ENCODE data around the gene MAGI2. TPM values are rescaled to one million over a fixed set of nuclear protein-coding genes. Genes with fewer than 3 reads are reported as not detected.

The MAGI2 gene
- total RNA-seq, 4 donors from 2014 or later: 0.98 to 4.8 (median 2.5) TPM

- TF ChIP-seq EP300 (IDR thresholded peaks at IDR 0.05) (no peak), POLR2AphosphoS5 (IDR thresholded peaks at IDR 0.05) (no peak), POLR2A (IDR thresholded peaks at IDR 0.05) (no peak), CTCF (IDR thresholded peaks at IDR 0.05) (no peak)
- Histone ChIP-seq H3K9me3 (no peaks in the 10 kb centered on the region), H3K4me3 (no peak overlapping the region), H3K27ac (no peak overlapping the region), H3K27me3 (no peaks in the 10 kb centered on the region), H3K4me1 (no peaks in the 10 kb centered on the region), H3K36me3 (no peaks in the 10 kb centered on the region)
- no peak for DNase-seq (ENCODE audit: low spot score in 2 of 2)
- 90% methylated on average over 2 of the region's 2 CpGs for WGBS
Observed at GRCh38 chr7:79221211-79221610, 232.3 kb downstream of the MAGI2 start.

- no peaks in the 10 kb centered on the region for H3K36me3 ChIP-seq
- TF ChIP-seq POLR2AphosphoS5 (IDR thresholded peaks at IDR 0.05) (no peak), EP300 (IDR thresholded peaks at IDR 0.05) (no peak), CTCF (IDR thresholded peaks at IDR 0.05) (no peak), POLR2A (IDR thresholded peaks at IDR 0.05) (no peak)
- H3K27ac ChIP-seq: no peak overlapping the region
- H3K4me1 ChIP-seq: no peaks in the 10 kb centered on the region
- H3K4me3 ChIP-seq: no peak overlapping the region
- no peaks in the 10 kb centered on the region for H3K9me3 ChIP-seq
- no peak for DNase-seq (ENCODE audit: low spot score in 2 of 2)
- no peaks in the 10 kb centered on the region for H3K27me3 ChIP-seq
- WGBS: 88% methylated on average over 5 of the region's 5 CpGs
Observed at GRCh38 chr7:79217976-79218626, 235.4 kb downstream of the MAGI2 start.

GRCh38 chr7:79217468-79217867 lies 236.0 kb downstream of the MAGI2 start:
- no peak overlapping the region for H3K27ac ChIP-seq
- no peak for DNase-seq (ENCODE audit: low spot score in 2 of 2)

GRCh38 chr7:79216236-79216635 lies 237.2 kb downstream of the MAGI2 start:
- DNase-seq (ENCODE audit: low spot score in 2 of 2): no peak
- WGBS: 86% methylated on average over 3 of the region's 4 CpGs
- no peak overlapping the region for H3K27ac ChIP-seq
- H3K27me3 ChIP-seq: no peaks in the 10 kb centered on the region
- no peak overlapping the region for H3K4me3 ChIP-seq
- TF ChIP-seq EP300 (IDR thresholded peaks at IDR 0.05) (no peak), POLR2A (IDR thresholded peaks at IDR 0.05) (no peak), CTCF (IDR thresholded peaks at IDR 0.05) (no peak), POLR2AphosphoS5 (IDR thresholded peaks at IDR 0.05) (no peak)
- H3K4me1 ChIP-seq: no peaks in the 10 kb centered on the region
- no peaks in the 10 kb centered on the region for H3K9me3 ChIP-seq
- no peaks in the 10 kb centered on the region for H3K36me3 ChIP-seq

More at GRCh38 chr7:79217468-79217867, 236.0 kb downstream of the MAGI2 start:
- TF ChIP-seq EP300 (IDR thresholded peaks at IDR 0.05) (no peak), POLR2AphosphoS5 (IDR thresholded peaks at IDR 0.05) (no peak), POLR2A (IDR thresholded peaks at IDR 0.05) (no peak), CTCF (IDR thresholded peaks at IDR 0.05) (no peak)
- Histone ChIP-seq H3K9me3 (no peaks in the 10 kb centered on the region), H3K36me3 (no peaks in the 10 kb centered on the region), H3K4me1 (no peaks in the 10 kb centered on the region), H3K4me3 (no peak overlapping the region), H3K27me3 (no peaks in the 10 kb centered on the region)

- no peak for DNase-seq (ENCODE audit: low spot score in 2 of 2)
- WGBS: 80% methylated on average over 1 of the region's 1 CpG
- no peaks in the 10 kb centered on the region for H3K36me3 ChIP-seq
- no peak overlapping the region for H3K27ac ChIP-seq
- no peaks in the 10 kb centered on the region for H3K4me1 ChIP-seq
- no peak for TF ChIP-seq POLR2AphosphoS5 (IDR thresholded peaks at IDR 0.05)
- TF ChIP-seq EP300 (IDR thresholded peaks at IDR 0.05): no peak
- TF ChIP-seq CTCF (IDR thresholded peaks at IDR 0.05): no peak
- TF ChIP-seq POLR2A (IDR thresholded peaks at IDR 0.05): no peak
- H3K9me3 ChIP-seq: no peaks in the 10 kb centered on the region
- H3K4me3 ChIP-seq: no peak overlapping the region
- H3K27me3 ChIP-seq: no peaks in the 10 kb centered on the region
Observed at GRCh38 chr7:79212334-79212733, 241.1 kb downstream of the MAGI2 start.

Measured in suprapubic skin (tissue), 4 donors.